Endometrial microvascular endothelial cells (primary cell): Measurements from ENCODE around the gene SURF1. TPM values are rescaled to one million over a fixed set of nuclear protein-coding genes. Genes with fewer than 3 reads are reported as not detected.

Experiments
- in situ Hi-C: cut with HindIII; loops from 2 replicates; pipeline ENCODE4 v1.10.0; 2017; ENCODE audit warnings: low sequenced_read_pairs, low pct_unique_long_range_greater_than_20kb; ENCODE audit errors: inconsistent ontology term
- total RNA-seq: library from RNA; depleted of rRNA; stranded (reverse); fragments of >200 nt; gene quantifications from one replicate; pipeline ENCODE4 v1.2.3, GENCODE V29; 2015; ENCODE audit errors: inconsistent ontology term

The SURF1 gene
- total RNA-seq, 1 donor from 2014 or later = 14.4 TPM

- in situ Hi-C loops = no loop called here
Observed at GRCh38 chr9:133369422-133369821, 13.1 kb upstream of the SURF1 start.

GRCh38 chr9:133368249-133368881 is 12.1 kb upstream of the SURF1 start:
- in situ Hi-C loops = no loop called here

- in situ Hi-C loops = no loop called here
Observed at GRCh38 chr9:133367778-133368177, 11.5 kb upstream of the SURF1 start.

- in situ Hi-C loops = no loop called here
Observed at GRCh38 chr9:133367221-133367620, 10.9 kb upstream of the SURF1 start.

- in situ Hi-C loops = no loop called here
Observed at GRCh38 chr9:133366435-133366834, 10.1 kb upstream of the SURF1 start.

GRCh38 chr9:133362359-133363044 is 6.2 kb upstream of the SURF1 start:
- in situ Hi-C loops = no loop called here

- in situ Hi-C loops = no loop called here
Observed at GRCh38 chr9:133361507-133362092, 5.3 kb upstream of the SURF1 start.

- in situ Hi-C loops = no loop called here
Observed at GRCh38 chr9:133360400-133361393, 4.4 kb upstream of the SURF1 start.

- in situ Hi-C loops = no loop called here
Observed at GRCh38 chr9:133359399-133360175, 3.3 kb upstream of the SURF1 start.

- in situ Hi-C loops = no loop called here
Observed at GRCh38 chr9:133357656-133358055, 1.4 kb upstream of the SURF1 start.

- in situ Hi-C loops = no loop called here
Observed at GRCh38 chr9:133355881-133356357, 368 bp downstream of the SURF1 start.

- in situ Hi-C loops = no loop called here
Observed at GRCh38 chr9:133354766-133355165, 1.5 kb downstream of the SURF1 start.

- in situ Hi-C loops = no loop called here
Observed at GRCh38 chr9:133353548-133353947, 2.7 kb downstream of the SURF1 start.

- in situ Hi-C loops = no loop called here
Observed at GRCh38 chr9:133352635-133353340, 3.5 kb downstream of the SURF1 start.

GRCh38 chr9:133351908-133352634 is 4.2 kb downstream of the SURF1 start:
- in situ Hi-C loops = no loop called here

- in situ Hi-C loops = no loop called here
Observed at GRCh38 chr9:133351526-133351907, 4.8 kb downstream of the SURF1 start.

- in situ Hi-C loops = no loop called here
Observed at GRCh38 chr9:133349965-133350616, 6.2 kb downstream of the SURF1 start.
